ENCODE results near the gene PLK4.
"Not testable (repeated sequence)": the region's sequence is repeated elsewhere in the genome, so short reads cannot be mapped to it uniquely, and the experiment has no call there.

The PLK4 gene

GRCh38 chr4:127880763-127881562 lies at the start of gene PLK4:
Gene PLK4, plus strand, starts transcription at chr4:127880893. Its CDS starts 242 bp downstream, at chr4:127881135.
- peak; percentile 91 for DNase-seq

GRCh38 chr4:127832585-127832984 lies 48.1 kb upstream of the PLK4 start:
- no peak for DNase-seq

- DNase-seq = no peak
These were observed 36.7 kb upstream of the PLK4 start for GRCh38 chr4:127843704-127844600.

- DNase-seq = no peak
These were observed 36.0 kb upstream of the PLK4 start for GRCh38 chr4:127844601-127845116.

GRCh38 chr4:127846061-127846460 lies 34.6 kb upstream of the PLK4 start:
- DNase-seq = no peak

GRCh38 chr4:127846765-127847164 lies 33.9 kb upstream of the PLK4 start:
- no peak for DNase-seq

- no peak for DNase-seq
These were observed 31.0 kb upstream of the PLK4 start for GRCh38 chr4:127849505-127850234.

GRCh38 chr4:127852661-127853060 lies 28.0 kb upstream of the PLK4 start:
- DNase-seq = no peak

GRCh38 chr4:127856196-127856812 lies 24.4 kb upstream of the PLK4 start:
- DNase-seq = no peak

- no peak for DNase-seq
These were observed 23.8 kb upstream of the PLK4 start for GRCh38 chr4:127856813-127857447.

GRCh38 chr4:127857641-127858040 lies 23.1 kb upstream of the PLK4 start:
- DNase-seq = no peak

- DNase-seq = no peak
These were observed 12.5 kb upstream of the PLK4 start for GRCh38 chr4:127868196-127868595.

- DNase-seq = no peak
These were observed 10.4 kb upstream of the PLK4 start for GRCh38 chr4:127870281-127870680.

- DNase-seq = no peak
These were observed 10.0 kb upstream of the PLK4 start for GRCh38 chr4:127870688-127871087.

GRCh38 chr4:127875791-127876190 lies 4.9 kb upstream of the PLK4 start:
- DNase-seq = no peak

- no peak for DNase-seq
These were observed 821 bp downstream of the PLK4 start for GRCh38 chr4:127881563-127881864.

- DNase-seq = no peak
These were observed 7.9 kb downstream of the PLK4 start for GRCh38 chr4:127888559-127888958.

GRCh38 chr4:127889903-127890302 lies 9.2 kb downstream of the PLK4 start:
- no peak for DNase-seq

- DNase-seq = no peak
These were observed 15.4 kb downstream of the PLK4 start for GRCh38 chr4:127896069-127896468.

GRCh38 chr4:127896528-127896927 lies 15.8 kb downstream of the PLK4 start:
- no peak for DNase-seq

- not testable (repeated sequence) for DNase-seq
These were observed 19.0 kb downstream of the PLK4 start for GRCh38 chr4:127899682-127900081.

GRCh38 chr4:127905029-127905428 lies 24.3 kb downstream of the PLK4 start:
- no peak for DNase-seq

Measured in NCI-H2227 treated with DMSO at 0.1 percent for 48 hours (cell line).